Keratinocyte (primary cell): ENCODE data around the gene PFN1. TPM values are rescaled to one million over a fixed set of nuclear protein-coding genes. Genes with fewer than 3 reads are reported as not detected.

Source experiments
- DNase-seq: peaks from one replicate; pipeline ENCODE4 v3.0.0-alpha.2; 2011; ENCODE audit warnings: low read depth, missing footprints, low spot score
- FAIRE-seq: peaks from 2 replicates; lab custom pipeline; 2011; peaks lifted over from hg19 to GRCh38; lab: Jason Lieb, UNC
- H2AFZ ChIP-seq: 2 replicates; pipeline ENCODE4 v1.6.0; 2012; ENCODE audit warnings: low read length, control low read depth, inconsistent platforms; ENCODE audit not compliant: control insufficient read depth
- H3K27ac ChIP-seq: 2 replicates; pipeline ENCODE4 v1.5.1; 2011; ENCODE audit warnings: low read length; ENCODE audit not compliant: control insufficient read depth, insufficient read depth
- H3K27me3 ChIP-seq: 3 replicates; pipeline ENCODE4 v1.6.0; 2011; ENCODE audit warnings: low read length; ENCODE audit not compliant: control insufficient read depth, insufficient read depth; ENCODE audit errors: extremely low read depth
- H3K36me3 ChIP-seq, 2 experiments: 2 replicates in 1 of 2; 3 replicates in 1 of 2; pipeline ENCODE4 v1.5.1; 2011; ENCODE audit warnings: low read length in 2 of 2, mild to moderate bottlenecking in 1 of 2; ENCODE audit not compliant: control insufficient read depth in 2 of 2, insufficient read depth in 2 of 2; ENCODE audit errors: extremely low read depth in 1 of 2
- H3K4me1 ChIP-seq: 3 replicates; pipeline ENCODE4 v1.5.1; 2011; ENCODE audit warnings: low read length; ENCODE audit not compliant: control insufficient read depth, insufficient read depth; ENCODE audit errors: extremely low read depth
- H3K4me2 ChIP-seq: 3 replicates; pipeline ENCODE4 v1.6.0; 2011; ENCODE audit warnings: low read depth, low read length; ENCODE audit not compliant: control insufficient read depth, insufficient read depth; ENCODE audit errors: extremely low read depth
- H3K4me3 ChIP-seq, 3 experiments: fragments of 200-600 bp in 1 of 3; sonication (generic) in 1 of 3; 2 replicates in 2 of 3; 3 replicates in 1 of 3; pipeline ENCODE4 v1.5.1; 2011 to 2016; ENCODE audit warnings: low read length in 3 of 3, mild to moderate bottlenecking in 3 of 3, control low read depth in 2 of 3, inconsistent platforms in 1 of 3, low read depth in 1 of 3, mixed read lengths in 1 of 3, mixed run types in 1 of 3, moderate library complexity in 1 of 3; ENCODE audit not compliant: control insufficient read depth in 2 of 3, insufficient read depth in 2 of 3; ENCODE audit errors: extremely low read depth in 1 of 3
- H3K79me2 ChIP-seq: 2 replicates; pipeline ENCODE4 v1.6.0; 2012; ENCODE audit warnings: low read length; ENCODE audit not compliant: control insufficient read depth, insufficient read depth
- H3K9ac ChIP-seq: 3 replicates; pipeline ENCODE4 v1.6.0; 2011; ENCODE audit warnings: low read length; ENCODE audit not compliant: control insufficient read depth, insufficient read depth; ENCODE audit errors: extremely low read depth
- H3K9me1 ChIP-seq: 3 replicates; pipeline ENCODE4 v1.6.0; 2011; ENCODE audit warnings: low read length; ENCODE audit not compliant: control insufficient read depth, insufficient read depth; ENCODE audit errors: extremely low read depth
- H3K9me3 ChIP-seq: 2 replicates; pipeline ENCODE4 v1.5.1; 2012; ENCODE audit warnings: low read depth, low read length; ENCODE audit not compliant: control insufficient read depth
- H4K20me1 ChIP-seq: 3 replicates; pipeline ENCODE4 v1.6.0; 2011; ENCODE audit warnings: low read length; ENCODE audit not compliant: control insufficient read depth, insufficient read depth; ENCODE audit errors: extremely low read depth
- CTCF ChIP-seq, 3 experiments: IDR thresholded peaks in 1 of 3; conservative IDR thresholded peaks in 1 of 3; optimal IDR thresholded peaks in 1 of 3; 2 replicates in 2 of 3; 3 replicates in 1 of 3; pipeline versions ENCODE3 to v1.5.1; 2011; ENCODE audit warnings: low read length in 3 of 3, mild to moderate bottlenecking in 3 of 3, moderate library complexity in 2 of 3, control low read depth in 1 of 3, inconsistent platforms in 1 of 3; ENCODE audit not compliant: insufficient read depth in 2 of 3; ENCODE audit errors: extremely low read depth in 1 of 3
- EZH2 ChIP-seq: IDR thresholded peaks from one replicate; pipeline ENCODE4 v1.6.1; 2012; ENCODE audit warnings: inconsistent platforms, mild to moderate bottlenecking, low read length, moderate library complexity
- dilution Hi-C: fragments of 300-500 bp; cut with MboI; formaldehyde crosslinking; loops from one replicate; pipeline ENCODE4 v1.7.0; 2020; ENCODE audit warnings: low sequenced_read_pairs; ENCODE audit not compliant: extremely low pct_ligation_motif_present
- polyA plus RNA-seq, 5 experiments: library from polyadenylated mRNA; depleted of rRNA in 3 of 5; stranded (reverse) in 3 of 5; stranded (forward) in 1 of 5; unstranded in 1 of 5; fragments of >200 nt; gene quantifications; 1 replicate in 1 of 5; 2 replicates in 3 of 5; 3 replicates in 1 of 5; pipeline versions ENCODE4 v1.2.1 to v1.2.3, GENCODE V29; 2011 to 2012; ENCODE audit warnings: missing spikeins in 2 of 5, low read depth in 1 of 5, low replicate concordance in 1 of 5

Gene PFN1
- polyA plus RNA-seq, 1 donor (not counting 4 experiments of a cell fraction or from before 2014, with no cell fraction given), result 1,435 TPM

DNA sequence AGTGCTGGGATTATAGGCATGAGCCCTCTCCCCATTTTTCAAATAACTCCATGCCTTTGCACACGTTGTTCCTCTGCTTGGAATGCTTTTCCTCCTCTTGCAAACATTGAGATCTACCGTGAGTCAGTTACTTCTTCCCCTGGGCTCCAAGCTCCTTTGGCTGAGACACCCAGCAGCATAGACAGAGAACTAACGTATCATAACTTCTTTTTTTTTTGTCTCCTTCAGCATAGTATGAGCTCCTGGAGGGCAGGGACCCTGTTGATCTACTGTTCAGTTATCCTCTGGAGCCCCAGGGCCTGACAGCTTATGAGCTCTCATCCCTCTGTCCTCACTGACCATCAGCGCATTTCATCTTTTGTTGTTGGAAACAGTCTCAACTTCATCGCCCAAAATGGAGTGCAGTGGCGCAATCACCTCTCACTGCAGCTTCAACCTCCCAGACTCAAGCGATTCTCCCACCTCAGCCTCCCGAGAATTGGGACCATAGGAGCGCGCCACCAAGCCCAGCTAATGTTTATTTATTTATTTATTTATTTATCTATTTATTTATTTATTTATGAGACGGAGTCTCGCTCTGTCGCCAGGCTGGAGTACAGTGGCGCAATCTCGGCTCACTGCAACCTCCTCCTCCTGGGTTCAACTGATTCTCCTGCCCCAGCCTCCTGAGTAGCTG, 17.1 kb upstream of the PFN1 start:
- Histone ChIP-seq H3K27ac (no peak overlapping the region), H3K4me1 (peaks cover 31% of the 10 kb centered on the region), H3K4me3 (no peak overlapping the region), H3K36me3 (peaks cover 10 to 15% of the 10 kb centered on the region in 2 experiments), H3K4me2 (no peak overlapping the region), H4K20me1 (no peaks in the 10 kb centered on the region), H3K27me3 (no peaks in the 10 kb centered on the region), H2AFZ (no peak overlapping the region), H3K79me2 (peaks cover 5% of the 10 kb centered on the region), H3K9ac (no peak overlapping the region), H3K9me3 (no peaks in the 10 kb centered on the region), H3K9me1 (no peaks in the 10 kb centered on the region)
- dilution Hi-C loops, result no loop called here
- no peak for FAIRE-seq
- TF ChIP-seq CTCF (optimal IDR thresholded peaks at IDR 0.05 in 1 of 3, IDR thresholded peaks at IDR 0.05 in 1 of 3, conservative IDR thresholded peaks at IDR 0.05 in 1 of 3; ENCODE audit: extremely low read depth in 1 of 3, insufficient read depth in 2 of 3, low read length in 3 of 3), result no peak
- no peak for TF ChIP-seq EZH2
- DNase-seq, result no peak

DNA sequence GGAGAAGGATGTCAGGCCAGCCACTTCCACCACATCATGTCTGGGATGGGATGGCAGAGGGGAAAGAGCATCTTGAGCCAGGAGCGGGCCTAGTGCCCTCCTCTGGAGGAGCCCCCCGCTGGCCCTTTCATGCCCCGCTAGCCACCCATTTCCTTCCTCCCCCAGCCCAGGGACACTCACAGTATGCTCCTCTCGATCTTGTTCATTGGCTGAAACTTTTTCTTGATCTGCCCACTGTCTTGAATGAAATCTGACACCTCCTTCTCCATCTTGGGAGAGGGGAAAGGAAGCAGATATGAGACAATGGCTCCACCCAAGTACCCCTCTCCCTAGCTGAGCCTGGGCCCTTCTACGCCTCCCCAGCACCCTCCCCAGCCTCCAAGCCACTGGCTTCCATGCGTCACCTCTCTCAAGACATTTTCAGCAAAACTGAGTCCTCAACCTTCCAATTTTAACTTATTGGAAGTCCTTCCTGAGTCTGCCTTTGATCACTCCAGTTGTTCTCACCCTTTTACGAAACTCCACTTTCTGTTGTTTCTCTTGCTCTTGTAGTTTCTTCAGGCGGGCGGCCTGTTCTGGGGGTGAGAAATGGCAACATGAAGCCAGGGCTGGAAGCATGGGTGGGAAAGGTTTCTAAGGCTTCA, 12.1 kb upstream of the PFN1 start:
- FAIRE-seq, result no peak
- Histone ChIP-seq H3K4me2 (no peak overlapping the region), H3K9me1 (no peaks in the 10 kb centered on the region), H3K4me1 (no peaks in the 10 kb centered on the region), H3K9ac (no peak overlapping the region), H4K20me1 (no peaks in the 10 kb centered on the region), H3K27ac (no peak overlapping the region), H3K27me3 (no peaks in the 10 kb centered on the region), H3K79me2 (peaks cover 4% of the 10 kb centered on the region), H3K36me3 (peaks cover 9 to 15% of the 10 kb centered on the region in 2 experiments), H3K4me3 (no peak overlapping the region), H2AFZ (no peak overlapping the region), H3K9me3 (no peaks in the 10 kb centered on the region)
- no peak for DNase-seq
- no peak for TF ChIP-seq EZH2
- no peak for TF ChIP-seq CTCF (optimal IDR thresholded peaks at IDR 0.05 in 1 of 3, IDR thresholded peaks at IDR 0.05 in 1 of 3, conservative IDR thresholded peaks at IDR 0.05 in 1 of 3; ENCODE audit: extremely low read depth in 1 of 3, insufficient read depth in 2 of 3, low read length in 3 of 3)
- dilution Hi-C loops, result no loop called here
